KMS-11 (cell line): Measurements from ENCODE around the gene RAPGEF5.

Experiments used
- H2AFZ ChIP-seq: fragments of 200-600 bp; sonication (generic); 2 replicates; pipeline ENCODE4 v1.6.1; 2016; ENCODE audit warnings: antibody characterized with exemption, mixed run types, low read depth
- H3K27ac ChIP-seq: fragments of 200-600 bp; sonication (generic); 2 replicates; pipeline ENCODE4 v1.6.1; 2016; ENCODE audit warnings: mild to moderate bottlenecking, mixed run types
- H3K27me3 ChIP-seq: fragments of 200-600 bp; sonication (generic); 2 replicates; pipeline ENCODE4 v1.6.1; 2017; ENCODE audit warnings: mild to moderate bottlenecking, low read depth, mixed run types, moderate library complexity; ENCODE audit not compliant: insufficient read depth
- H3K36me3 ChIP-seq: fragments of 200-600 bp; sonication (generic); 2 replicates; pipeline ENCODE4 v1.6.1; 2017; ENCODE audit warnings: mild to moderate bottlenecking, mixed run types; ENCODE audit not compliant: insufficient read depth
- H3K4me1 ChIP-seq: fragments of 200-600 bp; sonication (generic); 2 replicates; pipeline ENCODE4 v1.6.1; 2016; ENCODE audit warnings: mild to moderate bottlenecking, low read depth, mixed run types; ENCODE audit not compliant: poor library complexity, severe bottlenecking
- H3K4me2 ChIP-seq: fragments of 200-600 bp; sonication (generic); 2 replicates; pipeline ENCODE4 v1.7.0; 2016; ENCODE audit warnings: mild to moderate bottlenecking, mixed run types
- H3K4me3 ChIP-seq: fragments of 200-600 bp; sonication (generic); IDR thresholded peaks from 2 replicates; pipeline ENCODE4 v1.6.1; 2017; ENCODE audit warnings: low read depth, low read length, mixed read lengths; ENCODE audit not compliant: insufficient read depth
- H3K79me2 ChIP-seq: fragments of 200-600 bp; sonication (generic); 2 replicates; pipeline ENCODE4 v1.6.1; 2016; ENCODE audit warnings: low read depth, mixed run types; ENCODE audit not compliant: insufficient read depth
- H3K9ac ChIP-seq: fragments of 200-600 bp; sonication (generic); 2 replicates; pipeline ENCODE4 v1.6.1; 2016; ENCODE audit warnings: mild to moderate bottlenecking, mixed run types
- H4K20me1 ChIP-seq: fragments of 200-600 bp; sonication (generic); 2 replicates; pipeline ENCODE4 v1.6.1; 2016; ENCODE audit warnings: mild to moderate bottlenecking, mixed run types; ENCODE audit not compliant: insufficient read depth
- CTCF ChIP-seq: fragments of 200-600 bp; sonication (generic); conservative IDR thresholded peaks from 2 replicates; pipeline ENCODE4 v1.6.1; 2017; ENCODE audit warnings: low read depth, mild to moderate bottlenecking, antibody characterized with exemption, low read length, moderate library complexity, mixed read lengths

Gene RAPGEF5

GRCh38 chr7:22291977-22292376 is 65.0 kb downstream of the RAPGEF5 start:
- Histone ChIP-seq H3K79me2 (no peaks in the 10 kb centered on the region), H3K4me1 (peaks cover 28% of the 10 kb centered on the region), H3K27me3 (no peaks in the 10 kb centered on the region), H2AFZ (no peak overlapping the region), H3K4me3 (no peak overlapping the region), H3K36me3 (peaks cover 4% of the 10 kb centered on the region; the same call in 1 of the 2 replicates), H3K27ac (peak overlapping the region; percentile 34; the same call in 1 of the 2 replicates), H3K9ac (no peak overlapping the region), H3K4me2 (peak overlapping the region; percentile 49; the same call in 1 of the 2 replicates), H4K20me1 (no peaks in the 10 kb centered on the region)
- TF ChIP-seq CTCF: no peak

GRCh38 chr7:22288202-22288601 is 68.8 kb downstream of the RAPGEF5 start:
- Histone ChIP-seq H3K4me2 (no peak overlapping the region), H4K20me1 (no peaks in the 10 kb centered on the region), H3K4me1 (peaks cover 20% of the 10 kb centered on the region), H3K36me3 (peaks cover 4% of the 10 kb centered on the region; the same call in 1 of the 2 replicates), H3K9ac (no peak overlapping the region), H2AFZ (no peak overlapping the region), H3K27me3 (no peaks in the 10 kb centered on the region), H3K79me2 (no peaks in the 10 kb centered on the region), H3K27ac (no peak overlapping the region), H3K4me3 (no peak overlapping the region)
- no peak for TF ChIP-seq CTCF

- Histone ChIP-seq H3K27me3 (no peaks in the 10 kb centered on the region), H3K4me2 (no peak overlapping the region), H3K27ac (no peak overlapping the region), H2AFZ (no peak overlapping the region), H3K4me1 (peaks cover 12% of the 10 kb centered on the region), H3K79me2 (no peaks in the 10 kb centered on the region), H3K4me3 (no peak overlapping the region), H4K20me1 (no peaks in the 10 kb centered on the region), H3K36me3 (peaks cover 4% of the 10 kb centered on the region; the same call in 1 of the 2 replicates), H3K9ac (no peak overlapping the region)
- TF ChIP-seq CTCF: no peak
Measured at GRCh38 chr7:22287412-22287811, 69.5 kb downstream of the RAPGEF5 start.

- Histone ChIP-seq H4K20me1 (no peaks in the 10 kb centered on the region), H2AFZ (no peak overlapping the region), H3K4me3 (no peak overlapping the region), H3K4me2 (no peak overlapping the region), H3K36me3 (peaks cover 4% of the 10 kb centered on the region; the same call in 1 of the 2 replicates), H3K4me1 (peaks cover 2% of the 10 kb centered on the region), H3K27me3 (no peaks in the 10 kb centered on the region), H3K79me2 (no peaks in the 10 kb centered on the region), H3K9ac (no peak overlapping the region), H3K27ac (no peak overlapping the region)
- TF ChIP-seq CTCF: no peak
Measured at GRCh38 chr7:22286436-22286835, 70.5 kb downstream of the RAPGEF5 start.
